Measurements from ENCODE around the gene HIF1A.

DNA sequence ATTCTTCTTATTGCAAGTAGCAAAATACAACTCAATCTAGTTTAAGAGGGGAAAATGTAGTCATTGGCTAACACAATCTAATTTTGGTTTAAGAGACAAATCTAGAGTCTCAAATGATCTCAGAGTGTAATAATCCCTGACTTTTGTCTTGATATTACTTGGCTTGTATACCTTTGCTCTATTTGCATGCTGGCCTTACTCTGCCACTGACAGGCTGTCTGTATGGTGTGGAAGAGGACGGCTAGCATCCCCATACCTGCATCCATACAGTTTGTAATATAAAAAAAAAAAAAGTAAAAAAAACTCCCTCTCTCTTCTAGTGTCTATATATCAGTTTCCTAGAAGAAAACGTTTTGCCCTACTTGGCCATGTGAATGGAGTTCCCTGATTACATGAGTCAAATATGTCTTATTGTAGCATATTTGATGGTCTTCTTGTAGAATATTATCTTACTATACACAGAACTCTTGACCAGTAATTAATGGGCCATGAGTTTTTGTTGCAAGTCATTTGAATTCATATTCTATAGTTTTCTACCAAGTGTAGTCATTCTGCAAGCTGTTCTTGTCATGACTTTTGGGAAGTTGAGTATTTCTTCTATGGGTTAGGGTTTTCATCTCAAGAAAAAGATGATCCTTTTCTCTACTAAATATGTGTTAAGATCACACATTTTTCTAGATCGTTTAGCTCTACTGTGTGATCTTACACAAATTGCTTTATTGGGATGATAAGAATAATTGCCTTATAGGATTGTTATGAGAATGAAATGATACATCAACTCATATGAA, 8.2 kb downstream of the HIF1A start:
- TF ChIP-seq CTCF (IDR thresholded peaks at IDR 0.05) (no peak), POLR2A (IDR thresholded peaks at IDR 0.05) (no peak)

All from thyroid gland (tissue), 4 donors.